CD4-positive, alpha-beta T cell (primary cell): Measurements from ENCODE around the gene GHR. TPM values are rescaled to one million over a fixed set of nuclear protein-coding genes. Genes with fewer than 3 reads are reported as not detected.

Experiments
- ATAC-seq: fragments of 200-7000 bp; cut with Tn5 transposase; one replicate; pipeline ENCODE4 v1.10.0; 2022; ENCODE audit warnings: mild to moderate bottlenecking; ENCODE audit not compliant: poor library complexity
- CTCF ChIA-PET: fragments of 350-600 bp; sonication (Branson Sonifier 250); formaldehyde crosslinking; loops from one replicate; lab custom pipeline; 2021; ENCODE audit warnings: antibody characterized with exemption, inconsistent platforms; lab: Charles Lee
- POLR2A ChIA-PET: fragments of 350-600 bp; sonication (Branson Sonifier 250); formaldehyde crosslinking; loops from one replicate; lab custom pipeline; 2021; ENCODE audit warnings: antibody characterized with exemption, inconsistent platforms; lab: Charles Lee
- DNase-seq, 14 experiments: peaks; one replicate each; pipeline ENCODE4 v3.0.0-alpha.2; 2013 to 2020; ENCODE audit warnings: mixed read lengths in 2 of 14
- H3K27ac ChIP-seq, 2 donors: one replicate each; pipeline versions ENCODE4 v1.5.1 to v1.7.0; 2013; ENCODE audit warnings: low read length in 2 of 2, low read depth in 1 of 2, mild to moderate bottlenecking in 1 of 2
- H3K27me3 ChIP-seq, 2 experiments: 1 replicate in 1 of 2; 2 replicates in 1 of 2; pipeline versions ENCODE4 v1.6.1 to v1.7.0; 2013; ENCODE audit warnings: low read length in 2 of 2, control low read depth in 1 of 2, mild to moderate bottlenecking in 1 of 2, moderate library complexity in 1 of 2; ENCODE audit not compliant: insufficient read depth in 2 of 2, control insufficient read depth in 1 of 2
- H3K36me3 ChIP-seq: one replicate; pipeline ENCODE4 v1.6.1; 2013; ENCODE audit warnings: low read length, control low read depth; ENCODE audit not compliant: insufficient read depth
- H3K4me1 ChIP-seq: one replicate; pipeline ENCODE4 v1.6.1; 2013; ENCODE audit warnings: low read length, control low read depth; ENCODE audit not compliant: insufficient read depth
- H3K4me3 ChIP-seq: one replicate; pipeline ENCODE4 v1.5.1; 2013; ENCODE audit warnings: mild to moderate bottlenecking, low read length, moderate library complexity
- H3K9me3 ChIP-seq, 2 experiments: 1 replicate in 1 of 2; 2 replicates in 1 of 2; pipeline versions ENCODE4 v1.6.1 to v1.7.0; 2013; ENCODE audit warnings: low read length in 2 of 2, mild to moderate bottlenecking in 2 of 2, control low read depth in 1 of 2, moderate library complexity in 1 of 2; ENCODE audit not compliant: control insufficient read depth in 1 of 2, insufficient read depth in 1 of 2
- H3K27ac Mint-ChIP-seq: one replicate; pipeline ENCODE4 v1.8.0; 2020; ENCODE audit warnings: mixed read lengths
- H3K27me3 Mint-ChIP-seq: one replicate; pipeline ENCODE4 v1.8.0; 2021; ENCODE audit warnings: mixed read lengths
- H3K36me3 Mint-ChIP-seq: one replicate; pipeline ENCODE4 v1.8.0; 2021; ENCODE audit warnings: low read depth, mixed read lengths
- H3K4me1 Mint-ChIP-seq: one replicate; pipeline ENCODE4 v1.8.0; 2021; ENCODE audit warnings: low read depth, mixed read lengths
- H3K4me3 Mint-ChIP-seq: one replicate; pipeline ENCODE4 v1.8.0; 2020; ENCODE audit warnings: mild to moderate bottlenecking, mixed read lengths
- H3K9me3 Mint-ChIP-seq: one replicate; pipeline ENCODE4 v1.8.0; 2020; ENCODE audit warnings: mixed read lengths
- intact Hi-C, 2 experiments: fragments of 100-400 bp; cut with DNase I in 1 of 2; cut with micrococcal nuclease in 1 of 2; formaldehyde crosslinking; loops; one replicate each; pipeline versions ENCODE4 v1.15.1 to v1.9.0; 2023 to 2025; cut with DNase I, micrococcal nuclease
- total RNA-seq, 174 experiments: library from RNA in 2 of 174; stranded (reverse) in 2 of 174; gene quantifications; one replicate each; pipeline ENCODE4 v1.2.3 and lab custom pipeline; 2021 to 2026
- TF ChIP-seq, protein P1 (sequence below): fragments of 200-600 bp; IDR thresholded peaks from one replicate; pipeline ENCODE4 v1.8.0; 2022; ENCODE audit warnings: antibody characterized with exemption, mild to moderate bottlenecking

The GHR gene
- total RNA-seq, 2 experiments from 2014 or later: not detected

DNA sequence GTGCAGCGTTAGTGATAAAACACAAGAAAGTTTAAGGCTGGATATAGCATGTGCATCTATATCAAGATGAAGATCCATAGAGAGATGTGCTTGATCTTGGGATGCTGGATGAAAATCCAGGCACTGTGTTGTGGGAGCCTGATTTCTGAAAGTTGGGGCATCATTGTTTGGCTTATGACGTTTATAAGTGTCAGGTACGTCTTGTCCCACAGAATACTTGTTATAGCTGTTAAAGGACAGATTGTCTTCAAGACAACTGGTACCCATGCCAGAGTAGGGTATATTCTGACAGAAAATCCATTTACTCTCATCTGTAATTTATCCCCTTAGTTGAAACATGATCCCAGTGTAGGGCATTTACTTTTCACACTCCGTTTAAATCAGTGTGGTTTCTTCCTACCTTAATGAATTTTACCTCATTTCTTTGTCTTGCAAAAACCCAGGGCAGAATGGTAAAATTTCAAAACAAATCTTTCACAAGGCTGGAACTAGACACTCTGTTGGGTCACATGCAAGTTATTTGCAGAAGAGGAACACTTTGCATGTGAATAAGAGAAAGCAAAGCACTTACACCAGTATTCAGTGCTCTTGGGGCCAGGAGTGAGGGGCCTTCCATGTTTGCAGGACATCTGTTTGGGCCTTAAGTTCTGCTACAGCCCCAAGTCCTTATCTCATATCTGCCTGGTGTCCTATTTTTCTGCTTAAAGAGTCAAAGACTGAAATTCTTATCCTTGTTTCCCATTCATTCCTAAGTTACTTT is 73.3 kb downstream of the GHR start:
- no peaks in the 10 kb centered on the region for H3K4me1 Mint-ChIP-seq
- Histone ChIP-seq H3K27ac (no peak overlapping the region), H3K9me3 (no peaks in the 10 kb centered on the region), H3K4me1 (no peaks in the 10 kb centered on the region), H3K36me3 (no peaks in the 10 kb centered on the region), H3K27me3 (no peaks in the 10 kb centered on the region), H3K4me3 (no peak overlapping the region)
- DNase-seq (no peak), ATAC-seq (no peak)
- ChIA-PET CTCF (no interaction called here), POLR2A (no interaction called here)
- TF ChIP-seq, protein P1, sequence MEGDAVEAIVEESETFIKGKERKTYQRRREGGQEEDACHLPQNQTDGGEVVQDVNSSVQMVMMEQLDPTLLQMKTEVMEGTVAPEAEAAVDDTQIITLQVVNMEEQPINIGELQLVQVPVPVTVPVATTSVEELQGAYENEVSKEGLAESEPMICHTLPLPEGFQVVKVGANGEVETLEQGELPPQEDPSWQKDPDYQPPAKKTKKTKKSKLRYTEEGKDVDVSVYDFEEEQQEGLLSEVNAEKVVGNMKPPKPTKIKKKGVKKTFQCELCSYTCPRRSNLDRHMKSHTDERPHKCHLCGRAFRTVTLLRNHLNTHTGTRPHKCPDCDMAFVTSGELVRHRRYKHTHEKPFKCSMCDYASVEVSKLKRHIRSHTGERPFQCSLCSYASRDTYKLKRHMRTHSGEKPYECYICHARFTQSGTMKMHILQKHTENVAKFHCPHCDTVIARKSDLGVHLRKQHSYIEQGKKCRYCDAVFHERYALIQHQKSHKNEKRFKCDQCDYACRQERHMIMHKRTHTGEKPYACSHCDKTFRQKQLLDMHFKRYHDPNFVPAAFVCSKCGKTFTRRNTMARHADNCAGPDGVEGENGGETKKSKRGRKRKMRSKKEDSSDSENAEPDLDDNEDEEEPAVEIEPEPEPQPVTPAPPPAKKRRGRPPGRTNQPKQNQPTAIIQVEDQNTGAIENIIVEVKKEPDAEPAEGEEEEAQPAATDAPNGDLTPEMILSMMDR: no peak
- H3K27me3 Mint-ChIP-seq: no peaks in the 10 kb centered on the region
- intact Hi-C loops: no loop called here
- no peaks in the 10 kb centered on the region for H3K36me3 Mint-ChIP-seq
- no peak overlapping the region for H3K4me3 Mint-ChIP-seq
- H3K27ac Mint-ChIP-seq: no peak overlapping the region
- no peaks in the 10 kb centered on the region for H3K9me3 Mint-ChIP-seq

GRCh38 chr5:42498000-42498399 is 74.8 kb downstream of the GHR start:
- Histone ChIP-seq H3K9me3 (no peaks in the 10 kb centered on the region), H3K27me3 (no peaks in the 10 kb centered on the region), H3K4me1 (no peaks in the 10 kb centered on the region), H3K4me3 (no peak overlapping the region), H3K27ac (no peak overlapping the region), H3K36me3 (no peaks in the 10 kb centered on the region)
- no peaks in the 10 kb centered on the region for H3K4me1 Mint-ChIP-seq
- no peak overlapping the region for H3K27ac Mint-ChIP-seq
- intact Hi-C loops: no loop called here
- no peak overlapping the region for H3K4me3 Mint-ChIP-seq
- no peaks in the 10 kb centered on the region for H3K9me3 Mint-ChIP-seq
- H3K27me3 Mint-ChIP-seq: no peaks in the 10 kb centered on the region
- TF ChIP-seq, protein P1: no peak
- ATAC-seq: no peak
- CTCF ChIA-PET: no interaction called here
- no peak for DNase-seq
- POLR2A ChIA-PET: no interaction called here
- H3K36me3 Mint-ChIP-seq: no peaks in the 10 kb centered on the region

DNA sequence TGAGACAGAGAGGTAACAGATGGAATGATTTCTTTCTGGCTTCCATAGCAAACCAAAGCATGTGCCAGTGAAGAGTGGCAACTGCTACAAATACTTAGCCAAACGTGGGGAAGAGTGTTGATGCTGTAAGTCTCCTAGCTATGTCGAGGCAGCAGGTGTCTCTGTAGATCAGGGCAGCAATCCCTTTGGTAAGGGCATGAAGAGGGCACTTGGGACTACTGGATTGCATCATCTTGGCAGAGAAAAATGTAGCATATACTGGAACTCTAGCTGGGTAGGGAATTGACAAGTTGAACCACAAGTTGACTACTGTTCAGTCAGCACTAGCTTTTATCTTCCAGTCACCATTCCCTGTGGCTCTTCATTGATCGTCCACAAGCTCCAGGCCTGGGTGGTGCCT is 75.8 kb downstream of the GHR start:
- H3K27me3 ChIP-seq: no peaks in the 10 kb centered on the region
- no peak overlapping the region for H3K4me3 ChIP-seq
- DNase-seq (no peak), ATAC-seq (no peak)
- H3K27ac Mint-ChIP-seq: no peak overlapping the region
- CTCF ChIA-PET: no interaction called here
- no peaks in the 10 kb centered on the region for H3K36me3 ChIP-seq
- no peaks in the 10 kb centered on the region for H3K4me1 ChIP-seq
- H3K36me3 Mint-ChIP-seq: no peaks in the 10 kb centered on the region
- no peaks in the 10 kb centered on the region for H3K9me3 ChIP-seq
- no peak overlapping the region for H3K27ac ChIP-seq
- TF ChIP-seq, protein P1: no peak
- intact Hi-C loops: no loop called here
- POLR2A ChIA-PET: no interaction called here
- H3K4me3 Mint-ChIP-seq: no peak overlapping the region
- no peaks in the 10 kb centered on the region for H3K27me3 Mint-ChIP-seq
- H3K9me3 Mint-ChIP-seq: no peaks in the 10 kb centered on the region
- no peaks in the 10 kb centered on the region for H3K4me1 Mint-ChIP-seq
